Natural killer cell (primary cell): Measurements from ENCODE around the gene STAMBP. TPM values are rescaled to one million over a fixed set of nuclear protein-coding genes. Genes with fewer than 3 reads are reported as not detected.

Source experiments
- ATAC-seq, 3 donors: fragments of 150-1000 bp in 2 of 3; fragments of 200-7000 bp in 1 of 3; cut with Tn5 transposase; 1 replicate in 1 of 3; 2 replicates in 2 of 3; pipeline ENCODE4 v1.10.0; 2021; ENCODE audit warnings: mild to moderate bottlenecking in 2 of 3, moderate library complexity in 2 of 3
- DNase-seq, 2 donors: peaks; one replicate each; pipeline versions ENCODE4 v3.0.0 to v3.0.0-alpha.2; 2013 to 2021; ENCODE audit warnings: mixed read lengths in 1 of 2
- H3K27ac ChIP-seq: one replicate; pipeline ENCODE4 v1.5.1; 2013; ENCODE audit warnings: mild to moderate bottlenecking, low read length
- H3K27me3 ChIP-seq: one replicate; pipeline ENCODE4 v1.6.1; 2013; ENCODE audit warnings: low read length; ENCODE audit not compliant: control insufficient read depth, insufficient read depth
- H3K36me3 ChIP-seq: one replicate; pipeline ENCODE4 v1.6.1; 2013; ENCODE audit warnings: low read length; ENCODE audit not compliant: control insufficient read depth, insufficient read depth
- H3K4me1 ChIP-seq: one replicate; pipeline ENCODE4 v1.6.1; 2013; ENCODE audit warnings: low read length; ENCODE audit not compliant: control insufficient read depth, insufficient read depth
- H3K4me3 ChIP-seq: one replicate; pipeline ENCODE4 v1.5.1; 2013; ENCODE audit warnings: low read length
- H3K9me3 ChIP-seq: one replicate; pipeline ENCODE4 v1.6.1; 2013; ENCODE audit warnings: low read length; ENCODE audit not compliant: control insufficient read depth, insufficient read depth
- H3K27ac Mint-ChIP-seq, 2 donors: one replicate each; pipeline ENCODE4 v1.8.0; 2022; ENCODE audit warnings: mild to moderate bottlenecking in 2 of 2, mixed read lengths in 2 of 2, moderate library complexity in 1 of 2
- H3K27me3 Mint-ChIP-seq, 2 donors: one replicate each; pipeline ENCODE4 v1.8.0; 2022; ENCODE audit warnings: low read depth in 2 of 2, mixed read lengths in 2 of 2
- H3K36me3 Mint-ChIP-seq: one replicate; pipeline ENCODE4 v1.8.0; 2022; ENCODE audit warnings: mixed read lengths
- H3K4me1 Mint-ChIP-seq, 2 donors: one replicate each; pipeline ENCODE4 v1.8.0; 2022; ENCODE audit warnings: mixed read lengths in 2 of 2
- H3K4me3 Mint-ChIP-seq: one replicate; pipeline ENCODE4 v1.8.0; 2022; ENCODE audit warnings: mild to moderate bottlenecking, moderate library complexity, mixed read lengths
- H3K9me3 Mint-ChIP-seq, 2 donors: one replicate each; pipeline ENCODE4 v1.8.0; 2022; ENCODE audit warnings: mixed read lengths in 2 of 2
- WGBS: methylation state at CpG from one replicate; pipeline ENCODE4 v1.1.7; 2013; ENCODE audit warnings: missing lambda C conversion rate; ENCODE audit not compliant: insufficient coverage; 5-methylcytosine and 5-hydroxymethylcytosine counted together
- intact Hi-C: fragments of 100-400 bp; cut with micrococcal nuclease; formaldehyde crosslinking; loops from one replicate; pipeline ENCODE4 v1.14.2; 2022
- total RNA-seq, 4 donors: library from RNA; stranded (reverse); fragments of 120-200 nt in 1 of 4; gene quantifications; one replicate each; pipeline versions ENCODE4 v1.2.3 to v1.2.4, GENCODE V29; 2013 to 2022
- TF ChIP-seq, protein P1 (sequence below): fragments of 200-600 bp; IDR thresholded peaks from one replicate; pipeline ENCODE4 v1.8.0; 2022; ENCODE audit warnings: antibody characterized with exemption

STAMBP gene
- total RNA-seq, 3 donors from 2014 or later (not counting 1 experiment from before 2014, with no cell fraction given): 23.8 to 27.3 (median 25.3) TPM

GRCh38 chr2:73827660-73828388 is 937 bp upstream of the STAMBP start:
- H3K4me1 Mint-ChIP-seq: peaks cover 42% of the 10 kb centered on the region in 2 donors
- H3K27me3 Mint-ChIP-seq: no peaks in the 10 kb centered on the region
- no peaks in the 10 kb centered on the region for H3K9me3 Mint-ChIP-seq
- Histone ChIP-seq H3K27me3 (no peaks in the 10 kb centered on the region), H3K36me3 (peaks cover 1% of the 10 kb centered on the region), H3K4me1 (peaks cover 20% of the 10 kb centered on the region), H3K9me3 (no peaks in the 10 kb centered on the region), H3K4me3 (peak overlapping the region; percentile 70), H3K27ac (peak overlapping the region; percentile 93)
- peak overlapping the region; percentile 97 for H3K4me3 Mint-ChIP-seq
- ATAC-seq (no peak), DNase-seq (peak in 1 of 2 donors; percentile 7)
- intact Hi-C loops: loop anchor here (1.0 kb wide), 1 partner anchor 98 kb away; the partner anchor contains the start of gene DGUOK
- H3K27ac Mint-ChIP-seq: peak overlapping the region; percentile 97 to 98
- WGBS: 83% methylated on average over 8 of the region's 9 CpGs
- H3K36me3 Mint-ChIP-seq: peaks cover 5% of the 10 kb centered on the region
- TF ChIP-seq, protein P1, sequence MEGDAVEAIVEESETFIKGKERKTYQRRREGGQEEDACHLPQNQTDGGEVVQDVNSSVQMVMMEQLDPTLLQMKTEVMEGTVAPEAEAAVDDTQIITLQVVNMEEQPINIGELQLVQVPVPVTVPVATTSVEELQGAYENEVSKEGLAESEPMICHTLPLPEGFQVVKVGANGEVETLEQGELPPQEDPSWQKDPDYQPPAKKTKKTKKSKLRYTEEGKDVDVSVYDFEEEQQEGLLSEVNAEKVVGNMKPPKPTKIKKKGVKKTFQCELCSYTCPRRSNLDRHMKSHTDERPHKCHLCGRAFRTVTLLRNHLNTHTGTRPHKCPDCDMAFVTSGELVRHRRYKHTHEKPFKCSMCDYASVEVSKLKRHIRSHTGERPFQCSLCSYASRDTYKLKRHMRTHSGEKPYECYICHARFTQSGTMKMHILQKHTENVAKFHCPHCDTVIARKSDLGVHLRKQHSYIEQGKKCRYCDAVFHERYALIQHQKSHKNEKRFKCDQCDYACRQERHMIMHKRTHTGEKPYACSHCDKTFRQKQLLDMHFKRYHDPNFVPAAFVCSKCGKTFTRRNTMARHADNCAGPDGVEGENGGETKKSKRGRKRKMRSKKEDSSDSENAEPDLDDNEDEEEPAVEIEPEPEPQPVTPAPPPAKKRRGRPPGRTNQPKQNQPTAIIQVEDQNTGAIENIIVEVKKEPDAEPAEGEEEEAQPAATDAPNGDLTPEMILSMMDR: no peak

- peaks cover 8% of the 10 kb centered on the region for H3K36me3 Mint-ChIP-seq
- H3K36me3 ChIP-seq: peaks cover 6% of the 10 kb centered on the region
- no peaks in the 10 kb centered on the region for H3K27me3 Mint-ChIP-seq
- intact Hi-C loops: loop anchor here (1.0 kb wide), 1 partner anchor 98 kb away; the partner anchor contains the start of gene DGUOK
- peaks cover 20% of the 10 kb centered on the region for H3K4me1 ChIP-seq
- peaks cover 43 to 44% of the 10 kb centered on the region in 2 donors for H3K4me1 Mint-ChIP-seq
- peak overlapping the region; percentile 93 for H3K27ac ChIP-seq
- H3K27me3 ChIP-seq: no peaks in the 10 kb centered on the region
- DNase-seq (peak in 1 of 2 donors; percentile 24), ATAC-seq (no peak)
- TF ChIP-seq, protein P1: no peak
- no peaks in the 10 kb centered on the region for H3K9me3 Mint-ChIP-seq
- peak overlapping the region; percentile 70 for H3K4me3 ChIP-seq
- H3K27ac Mint-ChIP-seq: peak overlapping the region; percentile 97 to 98
- peak overlapping the region; percentile 97 for H3K4me3 Mint-ChIP-seq
- H3K9me3 ChIP-seq: no peaks in the 10 kb centered on the region
- WGBS: 46% methylated on average over 3 of the region's 4 CpGs
Observed at GRCh38 chr2:73828389-73828817, 358 bp upstream of the STAMBP start.

GRCh38 chr2:73830871-73831401 is 2.2 kb downstream of the STAMBP start:
- H3K4me3 ChIP-seq: no peak overlapping the region
- H3K4me1 ChIP-seq: peaks cover 20% of the 10 kb centered on the region
- no peaks in the 10 kb centered on the region for H3K27me3 ChIP-seq
- TF ChIP-seq, protein P1: no peak
- H3K4me1 Mint-ChIP-seq: peaks cover 39 to 43% of the 10 kb centered on the region in 2 donors
- H3K27ac Mint-ChIP-seq: peak overlapping the region; percentile 97 to 98
- ATAC-seq (peak; percentile 31 to 63 (median 58)), DNase-seq (peak in 1 of 2 donors; percentile 59)
- H3K9me3 Mint-ChIP-seq: no peaks in the 10 kb centered on the region
- intact Hi-C loops: no loop called here
- H3K36me3 Mint-ChIP-seq: peaks cover 8% of the 10 kb centered on the region
- no peaks in the 10 kb centered on the region for H3K27me3 Mint-ChIP-seq
- no peaks in the 10 kb centered on the region for H3K9me3 ChIP-seq
- peak overlapping the region; percentile 41 for H3K4me3 Mint-ChIP-seq
- WGBS: 74% methylated on average over 11 of the region's 11 CpGs
- peaks cover 7% of the 10 kb centered on the region for H3K36me3 ChIP-seq
- peak overlapping the region; percentile 10 for H3K27ac ChIP-seq
